ENCODE data around the gene TTLL11.

Gene TTLL11

GRCh38 chr9:122092611-122093506, at the start of gene TTLL11:
Gene TTLL11, minus strand, starts transcription at chr9:122093308. Its CDS starts 160 bp downstream, at chr9:122093148.
- DNase-seq = peak; percentile 97

DNA sequence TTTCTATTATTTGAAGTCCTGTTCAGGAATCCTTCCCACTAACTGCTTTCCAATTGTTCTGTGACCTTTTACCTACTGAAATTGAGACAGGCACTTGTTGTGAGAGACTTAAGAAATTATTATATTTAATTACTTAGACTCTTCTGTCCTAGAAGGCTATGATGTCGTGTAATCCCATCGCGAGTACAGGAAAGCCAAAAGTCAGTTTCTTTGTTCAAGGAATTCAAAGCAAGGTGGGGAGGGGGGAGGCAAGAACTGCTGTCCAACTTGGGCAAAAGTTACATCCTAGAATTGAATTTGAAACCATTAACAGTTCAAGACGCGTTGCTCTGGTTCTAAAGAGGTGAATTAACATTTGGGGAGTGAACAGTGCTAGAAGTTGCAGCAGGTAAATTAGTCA, 48.6 kb upstream of the TTLL11 start:
- no peak for DNase-seq

DNA sequence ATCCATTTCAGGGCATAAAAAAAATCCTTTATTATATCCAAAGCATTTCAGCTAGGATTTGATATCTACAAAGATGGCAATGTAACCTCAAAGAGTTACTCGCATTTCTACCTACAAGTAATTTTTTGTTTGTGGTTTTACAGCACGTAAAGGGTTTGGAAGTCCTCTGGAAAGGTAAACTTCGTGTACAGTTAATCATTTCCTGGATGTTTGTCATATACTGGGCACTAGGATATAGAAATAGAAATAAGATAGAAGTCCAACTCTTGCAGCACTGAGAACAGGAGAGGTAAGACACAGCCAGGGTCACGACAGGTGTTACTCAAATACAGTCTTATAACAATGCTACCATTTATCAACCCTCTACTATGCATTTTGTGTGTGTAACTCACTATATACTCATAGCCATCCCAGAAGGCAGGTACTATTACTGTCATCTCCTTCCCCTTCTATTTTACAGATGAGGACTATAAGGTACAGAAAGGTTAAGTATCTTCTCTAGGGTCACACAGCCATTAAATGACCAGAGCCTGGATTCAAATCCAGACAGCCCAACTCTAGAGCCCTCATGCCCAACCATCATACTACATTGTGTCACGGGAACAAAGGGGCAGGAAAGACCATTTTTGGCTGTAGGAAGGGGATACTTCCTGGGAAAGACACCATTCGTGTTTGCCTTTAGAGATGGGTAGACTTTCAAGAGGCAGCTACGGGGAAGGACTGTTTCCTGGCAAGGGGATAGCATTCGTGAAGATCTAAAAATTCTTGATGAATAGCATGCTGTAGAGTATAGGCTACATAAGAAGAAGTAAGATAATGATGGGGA, 47.5 kb upstream of the TTLL11 start:
- no peak for DNase-seq

GRCh38 chr9:122138560-122139268, 45.6 kb upstream of the TTLL11 start:
- no peak for DNase-seq

- no peak for DNase-seq
Observed at GRCh38 chr9:122135529-122135859, 42.4 kb upstream of the TTLL11 start.

DNA sequence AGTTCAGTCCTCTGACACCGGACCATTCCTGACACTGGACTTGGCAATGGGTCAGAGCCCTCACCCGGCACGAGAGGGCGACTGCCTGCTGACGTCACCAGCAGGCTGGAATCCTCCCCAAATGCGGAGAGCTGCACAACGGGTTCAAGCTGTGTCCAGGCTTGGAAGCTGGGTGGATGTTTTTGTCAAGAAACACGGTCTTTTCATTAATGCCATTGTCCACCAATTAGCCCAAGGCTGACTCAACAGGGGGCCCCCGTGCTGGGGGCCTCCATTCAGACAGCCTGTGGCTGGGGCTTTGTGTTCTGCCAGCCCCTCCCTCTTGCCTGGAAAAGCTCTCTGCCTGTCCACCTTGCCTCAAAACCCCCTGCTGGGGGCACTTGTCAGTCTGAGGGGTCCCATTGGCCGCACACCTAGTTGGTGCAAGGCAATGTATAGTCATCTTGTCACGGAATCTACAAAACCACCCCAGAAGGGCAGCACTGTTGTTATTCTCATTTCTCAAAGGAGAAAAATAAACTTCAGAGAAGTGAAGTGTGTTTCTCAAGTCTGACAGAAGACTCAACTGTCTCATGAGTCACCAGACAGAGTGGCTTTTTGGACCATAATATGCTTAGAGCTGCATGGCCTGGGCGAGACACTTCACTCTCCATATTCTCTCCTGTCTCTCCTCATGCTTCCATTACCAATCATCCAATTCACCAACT, 41.9 kb upstream of the TTLL11 start:
- no peak for DNase-seq

DNA sequence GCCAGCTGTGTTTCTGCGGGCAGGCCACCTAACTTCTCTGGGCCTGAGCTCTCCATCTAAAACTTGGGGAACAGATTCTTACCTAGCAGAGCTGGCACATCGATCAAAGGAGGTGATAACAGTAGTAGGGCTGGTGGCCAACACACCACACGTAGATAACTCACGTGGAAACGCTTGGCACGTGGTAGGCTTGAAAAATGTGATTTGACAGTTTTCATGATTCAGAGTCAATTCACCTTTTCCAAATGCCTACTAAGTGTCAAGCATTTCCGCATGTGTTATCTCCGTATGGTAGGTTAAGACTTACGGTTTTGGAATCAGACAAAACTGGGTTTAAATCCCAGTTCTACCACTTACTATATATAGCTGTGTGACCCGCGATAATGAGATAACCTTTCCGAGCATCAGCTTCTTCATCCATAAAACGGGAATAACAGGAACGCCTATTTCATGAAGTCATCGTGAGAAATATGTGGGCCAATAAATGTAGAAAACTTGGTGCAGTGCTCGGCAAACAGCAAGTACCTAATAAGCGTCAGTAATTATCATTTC, 41.0 kb upstream of the TTLL11 start:
- no peak for DNase-seq

- no peak for DNase-seq
Observed at GRCh38 chr9:122133263-122133983, 40.3 kb upstream of the TTLL11 start.

DNA sequence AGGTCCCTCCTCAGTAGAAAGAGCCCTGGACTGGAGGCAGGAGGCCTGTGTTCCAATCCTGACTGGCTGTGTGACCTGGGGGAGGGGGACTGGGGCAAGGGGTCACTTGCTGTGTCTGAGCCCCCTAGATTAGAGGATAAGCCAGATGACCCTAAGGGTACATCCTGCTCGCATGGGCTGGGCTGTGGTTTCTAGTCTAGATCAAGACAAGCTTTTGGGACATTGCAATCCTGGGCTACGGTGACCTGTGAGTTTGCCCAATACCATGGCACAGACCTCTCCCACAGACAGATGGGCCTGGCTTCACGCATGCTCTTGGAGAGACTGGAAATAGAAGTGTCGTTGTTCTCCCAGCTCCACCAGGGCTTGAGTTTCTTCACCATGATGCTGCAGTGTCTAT, 39.4 kb upstream of the TTLL11 start:
- DNase-seq = no peak

GRCh38 chr9:122131401-122132001, 38.4 kb upstream of the TTLL11 start:
- no peak for DNase-seq

GRCh38 chr9:122130837-122131236, 37.7 kb upstream of the TTLL11 start:
- no peak for DNase-seq

GRCh38 chr9:122129969-122130368, 36.9 kb upstream of the TTLL11 start:
- DNase-seq = no peak

DNA sequence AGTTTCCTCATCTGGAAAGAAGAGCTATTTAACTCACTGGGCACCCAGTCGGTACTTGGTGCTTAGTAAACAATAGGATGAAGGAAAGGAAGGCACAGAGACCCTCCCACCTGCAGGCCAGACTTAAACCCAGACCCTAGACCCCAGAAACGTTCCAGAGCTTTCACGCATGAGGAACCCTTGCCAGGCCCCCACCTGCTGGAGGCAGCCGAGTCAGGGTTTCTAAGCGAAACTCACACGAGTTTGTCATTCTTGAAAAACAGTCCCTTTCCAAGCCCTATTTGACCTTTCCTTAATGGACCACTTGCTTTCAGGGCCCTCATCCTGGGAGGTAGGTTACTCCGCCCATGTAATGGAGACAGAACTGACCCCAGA, 35.8 kb upstream of the TTLL11 start:
- no peak for DNase-seq

- peak; percentile 28 for DNase-seq
Observed at GRCh38 chr9:122128007-122128968, 35.2 kb upstream of the TTLL11 start.

DNA sequence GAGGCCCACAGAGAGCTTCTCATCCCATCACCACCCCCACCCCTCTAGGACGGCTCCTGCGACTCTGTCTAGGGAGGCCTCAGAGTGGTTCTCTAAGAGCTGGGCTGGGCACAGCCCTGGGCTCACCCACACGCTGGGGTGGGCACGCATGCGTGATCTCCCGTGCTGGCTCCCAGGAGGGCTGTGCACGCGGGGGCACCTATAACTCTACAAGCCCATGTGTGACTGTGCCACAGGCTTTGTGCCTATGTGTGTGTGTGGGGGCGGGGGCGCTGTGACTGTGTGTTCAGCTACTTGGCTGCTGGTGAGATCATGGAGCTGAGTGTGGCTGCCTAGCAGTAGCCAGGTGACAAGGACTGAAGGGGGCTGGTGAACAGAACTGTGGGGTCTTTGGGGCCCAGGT, 34.3 kb upstream of the TTLL11 start:
- peak; percentile 9 for DNase-seq

- no peak for DNase-seq
Observed at GRCh38 chr9:122126331-122127261, 33.5 kb upstream of the TTLL11 start.

GRCh38 chr9:122125509-122126330, 32.6 kb upstream of the TTLL11 start:
- no peak for DNase-seq

GRCh38 chr9:122125158-122125508, 32.0 kb upstream of the TTLL11 start:
- DNase-seq = peak; percentile 84

All from CD4-positive, alpha-beta T cell treated with Interleukin-17A for 4 hours (primary cell).